B cell (primary cell): ENCODE measurements around the gene HIVEP1. TPM values are rescaled to one million over a fixed set of nuclear protein-coding genes. Genes with fewer than 3 reads are reported as not detected.

Experiments
- ATAC-seq: fragments of 200-7000 bp; cut with Tn5 transposase; one replicate; pipeline ENCODE4 v1.10.0; 2021; ENCODE audit warnings: low read depth, mild to moderate bottlenecking, moderate number of reproducible peaks, moderate library complexity
- CTCF ChIA-PET: fragments of 350-600 bp; sonication (Branson Sonifier 250); formaldehyde crosslinking; loops from one replicate; lab custom pipeline; 2021; ENCODE audit warnings: antibody characterized with exemption, inconsistent platforms; lab: Charles Lee
- POLR2A ChIA-PET: fragments of 350-600 bp; sonication (Branson Sonifier 250); formaldehyde crosslinking; loops from one replicate; lab custom pipeline; 2021; ENCODE audit warnings: antibody characterized with exemption; lab: Charles Lee
- DNase-seq: peaks from one replicate; pipeline ENCODE4 v3.0.0; 2013
- H2AFZ ChIP-seq: 2 replicates; pipeline ENCODE4 v1.6.1; 2012; ENCODE audit warnings: mild to moderate bottlenecking, low read depth, low read length; ENCODE audit not compliant: insufficient read depth, poor library complexity, severe bottlenecking
- H3K27ac ChIP-seq, 2 donors: 1 replicate in 1 of 2; 2 replicates in 1 of 2; pipeline ENCODE4 v1.5.1; 2012 to 2013; ENCODE audit warnings: low read length in 2 of 2, mild to moderate bottlenecking in 2 of 2, moderate library complexity in 1 of 2
- H3K27me3 ChIP-seq, 4 experiments: fragments of 200-600 bp in 1 of 4; sonication (generic) in 1 of 4; replicated peaks in 1 of 4; 1 replicate in 2 of 4; 2 replicates in 2 of 4; pipeline versions ENCODE4 v1.6.1 to v1.7.0; 2013 to 2016; ENCODE audit warnings: low read length in 3 of 4, mild to moderate bottlenecking in 2 of 4, mixed read lengths in 1 of 4, moderate library complexity in 1 of 4; ENCODE audit not compliant: insufficient read depth in 4 of 4, control insufficient read depth in 3 of 4; ENCODE audit errors: control extremely low read depth in 1 of 4
- H3K36me3 ChIP-seq, 2 experiments: replicated peaks in 1 of 2; 1 replicate in 1 of 2; 2 replicates in 1 of 2; pipeline versions ENCODE4 v1.6.1 to v1.7.1; 2013; ENCODE audit warnings: low read length in 1 of 2; ENCODE audit not compliant: insufficient read depth in 2 of 2, control insufficient read depth in 1 of 2; ENCODE audit errors: control extremely low read depth in 1 of 2, extremely low read depth in 1 of 2
- H3K4me1 ChIP-seq, 2 donors: fragments of 200-600 bp in 1 of 2; sonication (generic) in 1 of 2; 1 replicate in 1 of 2; 2 replicates in 1 of 2; pipeline versions ENCODE4 v1.5.1 to v1.6.1; 2013 to 2017; ENCODE audit warnings: low read length in 2 of 2; ENCODE audit not compliant: control insufficient read depth in 2 of 2, insufficient read depth in 2 of 2
- H3K4me2 ChIP-seq: replicated peaks from 2 replicates; pipeline ENCODE3; 2012; ENCODE audit warnings: mild to moderate bottlenecking, low read depth, low read length; ENCODE audit not compliant: poor library complexity, severe bottlenecking
- H3K4me3 ChIP-seq, 5 experiments: fragments of 200-600 bp in 1 of 5; sonication (generic) in 1 of 5; 1 replicate in 3 of 5; 2 replicates in 2 of 5; pipeline versions ENCODE4 v1.5.1 to v1.7.0; 2011 to 2016; ENCODE audit warnings: low read length in 4 of 5, mild to moderate bottlenecking in 4 of 5, low read depth in 2 of 5, control low read depth in 1 of 5, moderate library complexity in 1 of 5; ENCODE audit not compliant: insufficient read depth in 1 of 5; ENCODE audit errors: control extremely low read depth in 1 of 5, extremely low read depth in 1 of 5
- H3K79me2 ChIP-seq: fragments of 200-600 bp; sonication (generic); one replicate; pipeline ENCODE4 v1.6.0; 2016; ENCODE audit warnings: low read length; ENCODE audit not compliant: control insufficient read depth, insufficient read depth
- H3K9ac ChIP-seq: fragments of 200-600 bp; sonication (generic); 2 replicates; pipeline ENCODE4 v1.6.1; 2017; ENCODE audit warnings: mild to moderate bottlenecking, low read length, moderate library complexity
- H3K9me3 ChIP-seq, 3 donors: one replicate each; pipeline versions ENCODE4 v1.6.1 to v1.7.1; 2013; ENCODE audit warnings: low read length in 2 of 3; ENCODE audit not compliant: control insufficient read depth in 2 of 3, insufficient read depth in 1 of 3; ENCODE audit errors: control extremely low read depth in 1 of 3
- H4K20me1 ChIP-seq: 2 replicates; pipeline ENCODE4 v1.6.0; 2012; ENCODE audit warnings: mild to moderate bottlenecking, low read length; ENCODE audit not compliant: insufficient read depth, control insufficient read depth, poor library complexity, severe bottlenecking
- H3K27ac Mint-ChIP-seq: one replicate; pipeline ENCODE4 v1.8.0; 2021; ENCODE audit warnings: mixed read lengths
- H3K27me3 Mint-ChIP-seq: one replicate; pipeline ENCODE4 v1.8.0; 2021; ENCODE audit warnings: mixed read lengths
- H3K4me1 Mint-ChIP-seq: one replicate; pipeline ENCODE4 v1.8.0; 2021; ENCODE audit warnings: mixed read lengths
- H3K4me3 Mint-ChIP-seq: one replicate; pipeline ENCODE4 v1.8.0; 2021; ENCODE audit warnings: mixed read lengths
- H3K9me3 Mint-ChIP-seq: one replicate; pipeline ENCODE4 v1.8.0; 2022; ENCODE audit warnings: mixed read lengths; ENCODE audit not compliant: insufficient read depth
- CTCF ChIP-seq: fragments of 200-600 bp; IDR thresholded peaks from one replicate; pipeline ENCODE4 v1.8.0; 2022; ENCODE audit warnings: antibody characterized with exemption, mild to moderate bottlenecking
- EZH2 ChIP-seq: IDR thresholded peaks from 2 replicates; pipeline ENCODE4 v1.6.1; 2012; ENCODE audit warnings: borderline replicate concordance, low read depth, mild to moderate bottlenecking, moderate library complexity, low read length; ENCODE audit not compliant: insufficient read depth, poor library complexity, severe bottlenecking
- WGBS: methylation state at CpG from one replicate; pipeline ENCODE4 v1.1.5; 2013; ENCODE audit warnings: missing lambda C conversion rate; ENCODE audit not compliant: insufficient coverage; 5-methylcytosine and 5-hydroxymethylcytosine counted together
- intact Hi-C: fragments of 100-400 bp; cut with micrococcal nuclease; formaldehyde crosslinking; loops from one replicate; pipeline ENCODE4 v1.10.0; 2022
- polyA plus RNA-seq: library from polyadenylated mRNA; depleted of rRNA; stranded (reverse); fragments of >200 nt; gene quantifications from 2 replicates; pipeline ENCODE4 v1.2.3, GENCODE V29; 2012
- total RNA-seq, 2 donors: library from RNA; stranded (reverse); fragments of 120-200 nt in 1 of 2; gene quantifications; 1 replicate in 1 of 2; 2 replicates in 1 of 2; pipeline versions ENCODE4 v1.2.3 to v1.2.4, GENCODE V29; 2013 to 2022

HIVEP1 gene
- total and polyA plus RNA-seq, 2 donors (not counting 1 experiment from before 2014, with no cell fraction given), result 11.3 to 96.5 TPM

DNA sequence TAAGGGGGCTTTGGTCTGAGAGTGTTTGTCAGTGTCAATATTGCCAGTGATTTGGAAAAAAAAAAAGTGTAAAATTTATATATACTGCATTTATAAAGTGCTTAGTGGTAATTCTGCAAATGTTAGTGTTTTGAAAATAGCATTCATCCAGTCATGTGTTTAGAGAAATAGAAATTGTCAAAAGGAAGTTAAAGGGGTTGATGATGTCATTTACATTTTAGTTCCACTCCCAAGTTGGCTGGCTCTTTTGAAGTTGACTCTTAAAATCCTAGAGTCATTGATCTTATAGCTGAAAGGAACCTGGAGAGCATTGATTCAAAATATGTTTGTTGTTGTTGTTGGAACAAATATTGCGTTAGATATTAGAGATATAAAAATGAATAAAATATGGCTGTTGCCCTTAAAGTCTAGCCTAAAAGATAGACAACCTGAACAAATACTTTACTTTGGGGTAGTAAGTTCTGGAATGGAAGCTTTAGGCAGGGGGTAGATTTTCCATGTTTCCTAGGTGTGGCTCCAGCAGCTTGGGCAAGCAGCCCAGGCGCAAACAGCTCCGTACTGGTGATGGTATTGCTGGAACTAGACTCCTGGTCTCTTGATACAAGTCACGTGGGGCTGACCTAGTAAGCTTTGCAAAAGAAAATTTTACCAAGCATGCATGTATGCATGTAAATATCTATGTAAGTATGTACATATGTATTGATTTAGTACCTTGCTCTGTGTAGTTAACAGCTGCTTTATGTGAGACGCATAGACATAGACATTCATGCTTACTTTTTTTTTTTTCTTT lies 46.3 kb downstream of the HIVEP1 start:
- H3K9me3 ChIP-seq, result no peaks in the 10 kb centered on the region
- intact Hi-C loops, result no loop called here
- Mint-ChIP-seq H3K4me1 (peaks cover 57% of the 10 kb centered on the region), H3K9me3 (no peaks in the 10 kb centered on the region), H3K4me3 (peak overlapping the region; percentile 81), H3K27ac (peak overlapping the region; percentile 83), H3K27me3 (no peaks in the 10 kb centered on the region)
- ChIA-PET POLR2A (no interaction called here), CTCF (interaction anchor here (0.6 to 1.2 kb wide), 4 partner anchors 9 to 83 kb away, joined by 3 to 5 read pairs (median 4); no protein-coding TSS in a partner anchor)
- H3K4me2 ChIP-seq, result peak overlapping the region; percentile 39
- H3K79me2 ChIP-seq, result peaks cover 83% of the 10 kb centered on the region
- no peaks in the 10 kb centered on the region for H3K36me3 ChIP-seq
- no peaks in the 10 kb centered on the region for H4K20me1 ChIP-seq
- H3K4me3 ChIP-seq, result no peak overlapping the region
- DNase-seq, result no peak
- 100% methylated on average over 2 of the region's 5 CpGs for WGBS
- no peak overlapping the region for H2AFZ ChIP-seq
- no peak overlapping the region for H3K9ac ChIP-seq
- H3K4me1 ChIP-seq, result peaks cover 31 to 32% of the 10 kb centered on the region in 2 donors
- TF ChIP-seq CTCF (no peak), EZH2 (no peak)
- no peaks in the 10 kb centered on the region for H3K27me3 ChIP-seq
- ATAC-seq, result no peak
- H3K27ac ChIP-seq, result peak overlapping the region in 1 of 2 donors; percentile 51
